IPS-15b (cell line): Measurements from ENCODE around the gene CCR9.

ENCODE experiments used
- H3K27me3 ChIP-seq: one replicate; pipeline ENCODE4 v1.6.1; 2013; ENCODE audit warnings: low read length; ENCODE audit not compliant: control insufficient read depth, insufficient read depth
- H3K36me3 ChIP-seq: one replicate; pipeline ENCODE4 v1.6.1; 2013; ENCODE audit warnings: low read length; ENCODE audit not compliant: control insufficient read depth, insufficient read depth
- H3K4me1 ChIP-seq: one replicate; pipeline ENCODE4 v1.6.1; 2013; ENCODE audit warnings: mild to moderate bottlenecking, low read length; ENCODE audit not compliant: control insufficient read depth, insufficient read depth
- H3K4me3 ChIP-seq: one replicate; pipeline ENCODE4 v1.5.1; 2013; ENCODE audit warnings: low read depth, low read length
- H3K9ac ChIP-seq: one replicate; pipeline ENCODE4 v1.6.1; 2013; ENCODE audit warnings: low read depth, mild to moderate bottlenecking, low read length
- H3K9me3 ChIP-seq: one replicate; pipeline ENCODE4 v1.6.1; 2013; ENCODE audit warnings: mild to moderate bottlenecking, low read length; ENCODE audit not compliant: control insufficient read depth, insufficient read depth

The CCR9 gene

GRCh38 chr3:45914362-45915058 lies 28.2 kb downstream of the CCR9 start:
- H3K9ac ChIP-seq, result no peak overlapping the region
- no peak overlapping the region for H3K4me3 ChIP-seq
- no peaks in the 10 kb centered on the region for H3K9me3 ChIP-seq
- peaks cover 6% of the 10 kb centered on the region for H3K27me3 ChIP-seq
- H3K36me3 ChIP-seq, result no peaks in the 10 kb centered on the region
- H3K4me1 ChIP-seq, result peaks cover 2% of the 10 kb centered on the region

GRCh38 chr3:45915059-45915439 lies 28.7 kb downstream of the CCR9 start:
- Histone ChIP-seq H3K27me3 (peaks cover 6% of the 10 kb centered on the region), H3K36me3 (no peaks in the 10 kb centered on the region), H3K4me3 (no peak overlapping the region), H3K9me3 (no peaks in the 10 kb centered on the region), H3K9ac (no peak overlapping the region), H3K4me1 (peaks cover 2% of the 10 kb centered on the region)

DNA sequence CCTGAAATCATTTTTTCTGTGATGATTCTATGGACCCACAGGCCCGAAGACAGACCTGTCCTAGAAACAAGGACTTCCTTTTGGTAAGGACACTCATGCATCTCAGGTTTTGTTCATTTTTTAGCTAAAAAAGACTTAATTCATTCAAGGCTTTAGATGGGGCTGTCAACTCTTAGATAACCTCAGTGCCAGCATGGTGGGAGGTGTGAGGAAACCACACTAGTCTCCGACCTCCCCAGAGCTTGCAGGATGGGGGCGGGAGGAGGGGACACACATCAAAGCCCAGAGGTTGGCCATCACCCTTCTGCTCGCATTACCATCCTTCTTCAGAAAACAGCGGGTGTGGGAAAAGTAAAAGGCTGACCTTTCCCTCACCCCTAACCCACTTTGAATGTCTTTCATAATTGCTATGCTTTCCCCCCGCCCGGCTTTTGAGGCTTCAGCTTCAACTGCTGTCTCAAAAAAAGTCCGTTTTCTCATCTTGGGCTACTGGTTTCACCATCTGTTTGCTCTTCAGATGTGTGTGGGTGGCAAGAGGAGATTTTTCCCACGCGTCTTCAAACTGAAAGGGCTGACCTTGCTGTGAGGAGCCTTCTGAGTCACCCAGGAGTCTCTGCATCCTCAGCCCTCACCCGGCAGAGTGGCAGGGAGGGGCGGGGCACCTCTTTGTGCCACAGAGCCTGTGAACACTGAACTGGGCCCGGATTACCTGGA lies 29.3 kb downstream of the CCR9 start:
- H3K9ac ChIP-seq, result no peak overlapping the region
- peaks cover 2% of the 10 kb centered on the region for H3K4me1 ChIP-seq
- no peaks in the 10 kb centered on the region for H3K9me3 ChIP-seq
- H3K36me3 ChIP-seq, result no peaks in the 10 kb centered on the region
- H3K4me3 ChIP-seq, result no peak overlapping the region
- peaks cover 6% of the 10 kb centered on the region for H3K27me3 ChIP-seq

DNA sequence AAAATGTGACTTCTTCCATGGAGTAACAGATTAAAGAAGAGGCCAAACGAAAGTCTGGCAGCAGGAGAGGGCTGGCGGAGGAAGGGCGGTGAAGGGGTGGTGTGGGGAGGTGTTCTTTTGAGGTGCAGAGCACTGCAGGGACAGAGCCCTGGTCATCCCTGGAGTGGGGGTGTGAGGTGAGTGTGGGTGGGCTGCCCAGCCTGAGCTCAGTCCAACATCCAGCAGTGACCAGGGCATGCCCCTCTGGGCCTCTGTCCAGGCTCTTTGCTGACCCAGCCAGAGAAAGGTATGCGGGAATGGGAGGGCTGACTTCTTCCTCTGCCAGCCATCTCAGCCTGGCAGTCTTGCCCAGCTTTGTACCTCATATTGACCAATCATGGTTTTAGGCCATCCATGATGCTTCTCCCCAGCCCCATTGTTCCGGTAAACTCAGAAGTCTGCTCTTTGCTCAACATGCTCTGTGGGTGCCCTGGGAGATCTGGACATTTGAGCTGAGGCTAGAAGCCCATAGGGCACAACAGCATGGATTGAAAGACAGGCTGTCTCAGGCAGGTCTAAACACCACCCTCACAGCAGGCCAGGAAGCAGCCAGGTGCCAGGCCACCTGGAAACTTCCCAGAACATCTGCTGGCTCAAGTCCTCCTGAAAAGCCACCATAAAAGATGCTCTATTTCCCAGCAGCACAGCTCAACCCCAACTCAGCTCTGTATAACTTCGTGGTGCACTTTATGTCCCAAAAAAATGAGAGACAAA lies 31.0 kb downstream of the CCR9 start:
- Histone ChIP-seq H3K36me3 (peaks cover 8% of the 10 kb centered on the region), H3K9ac (no peak overlapping the region), H3K4me3 (no peak overlapping the region), H3K9me3 (no peaks in the 10 kb centered on the region), H3K27me3 (peaks cover 6% of the 10 kb centered on the region), H3K4me1 (peaks cover 2% of the 10 kb centered on the region)

- peaks cover 18% of the 10 kb centered on the region for H3K36me3 ChIP-seq
- no peaks in the 10 kb centered on the region for H3K9me3 ChIP-seq
- no peaks in the 10 kb centered on the region for H3K4me1 ChIP-seq
- H3K27me3 ChIP-seq, result no peaks in the 10 kb centered on the region
- H3K4me3 ChIP-seq, result no peak overlapping the region
- H3K9ac ChIP-seq, result no peak overlapping the region
Measured at GRCh38 chr3:45921158-45922038, 35.1 kb downstream of the CCR9 start.

- no peaks in the 10 kb centered on the region for H3K9me3 ChIP-seq
- no peak overlapping the region for H3K9ac ChIP-seq
- no peaks in the 10 kb centered on the region for H3K27me3 ChIP-seq
- H3K4me3 ChIP-seq, result no peak overlapping the region
- no peaks in the 10 kb centered on the region for H3K4me1 ChIP-seq
- H3K36me3 ChIP-seq, result peaks cover 18% of the 10 kb centered on the region
Measured at GRCh38 chr3:45922039-45922326, 35.6 kb downstream of the CCR9 start.

DNA sequence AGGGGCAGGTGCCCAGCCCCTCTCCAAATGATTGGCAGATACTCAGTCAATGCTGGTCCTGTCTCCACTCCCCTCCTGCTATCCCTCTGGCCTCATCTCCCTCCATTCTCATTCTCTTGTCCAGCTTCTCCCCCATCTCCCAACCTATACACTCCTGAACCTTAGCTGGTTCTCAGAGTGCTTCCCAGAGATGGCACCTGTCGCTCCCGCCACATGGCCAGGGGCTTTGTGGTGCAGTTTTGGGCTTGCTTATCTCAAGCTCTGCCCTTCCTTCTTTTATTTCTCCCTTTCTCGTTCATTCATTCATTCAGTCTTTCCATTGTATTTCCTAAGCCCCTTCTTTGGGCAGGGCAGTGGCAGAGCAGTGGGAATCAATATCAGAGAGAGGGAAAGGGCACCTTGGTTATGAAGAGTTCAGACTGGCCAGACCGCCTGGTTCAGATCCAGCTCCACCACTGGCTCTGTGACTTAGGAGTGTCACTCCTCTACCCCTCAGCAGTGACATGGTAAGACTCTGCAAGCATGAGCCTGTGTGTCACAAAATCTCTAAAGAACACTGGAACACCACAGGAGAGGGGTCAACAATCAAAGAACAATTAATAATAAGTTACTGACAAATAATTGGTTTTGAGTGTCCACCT lies 36.7 kb downstream of the CCR9 start:
- Histone ChIP-seq H3K4me1 (no peaks in the 10 kb centered on the region), H3K4me3 (no peak overlapping the region), H3K36me3 (peaks cover 22% of the 10 kb centered on the region), H3K9me3 (no peaks in the 10 kb centered on the region), H3K9ac (no peak overlapping the region), H3K27me3 (no peaks in the 10 kb centered on the region)

- no peak overlapping the region for H3K4me3 ChIP-seq
- no peaks in the 10 kb centered on the region for H3K27me3 ChIP-seq
- H3K4me1 ChIP-seq, result no peaks in the 10 kb centered on the region
- no peak overlapping the region for H3K9ac ChIP-seq
- no peaks in the 10 kb centered on the region for H3K9me3 ChIP-seq
- H3K36me3 ChIP-seq, result peaks cover 27% of the 10 kb centered on the region
Measured at GRCh38 chr3:45923755-45924154, 37.4 kb downstream of the CCR9 start.

DNA sequence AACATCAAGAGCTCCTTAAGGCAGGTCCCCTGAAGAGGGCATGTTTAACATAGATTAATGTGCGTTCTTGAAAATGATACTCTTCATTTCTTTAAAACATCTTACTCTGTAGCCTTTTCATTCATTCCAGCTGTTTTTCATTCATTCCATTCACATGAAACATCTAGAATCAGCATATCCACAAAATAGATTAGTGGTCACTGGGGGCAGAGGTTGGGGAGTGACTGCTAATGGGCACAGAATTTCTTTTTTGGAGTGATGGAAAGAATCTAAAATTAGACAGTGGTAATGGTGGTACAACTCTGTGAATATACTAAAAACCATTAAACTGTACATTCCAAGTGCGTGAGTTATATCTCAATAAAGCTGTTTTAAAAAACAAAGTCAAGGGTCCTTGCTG lies 41.5 kb downstream of the CCR9 start:
- Histone ChIP-seq H3K4me3 (no peak overlapping the region), H3K9ac (no peak overlapping the region)

DNA sequence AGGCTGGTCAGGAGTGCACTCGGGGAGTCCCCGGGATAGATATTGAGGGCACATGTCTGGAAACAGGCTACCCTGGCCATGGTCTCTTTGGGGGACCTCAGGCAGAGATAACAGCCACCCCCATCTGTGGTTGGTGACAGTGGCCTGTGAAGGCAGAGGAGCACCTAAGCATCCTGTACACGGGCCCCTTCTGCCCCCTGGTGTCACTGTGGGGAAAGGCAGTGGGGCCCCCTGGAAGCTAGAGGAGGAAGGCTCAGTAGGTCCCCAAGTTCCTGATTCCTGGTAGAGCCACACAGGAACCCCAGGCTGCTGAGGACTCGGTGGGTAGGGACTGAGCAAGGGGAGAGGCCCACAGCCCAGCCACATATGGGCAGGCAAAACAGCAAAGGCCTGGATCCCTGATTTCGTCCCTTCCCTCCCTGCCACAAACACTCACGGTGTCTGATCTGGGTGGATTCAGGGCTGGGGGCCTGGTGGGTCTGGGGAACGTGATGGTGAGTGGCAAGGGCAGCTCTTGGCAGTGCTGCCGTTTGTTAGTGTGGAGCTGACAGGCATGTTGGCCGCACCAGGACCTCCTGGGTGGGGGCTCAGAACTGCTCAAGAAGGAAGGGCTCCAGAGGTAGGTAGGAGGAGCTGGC lies 42.8 kb downstream of the CCR9 start:
- Histone ChIP-seq H3K9me3 (no peaks in the 10 kb centered on the region), H3K4me3 (no peak overlapping the region), H3K36me3 (peaks cover 47% of the 10 kb centered on the region), H3K4me1 (no peaks in the 10 kb centered on the region), H3K27me3 (no peaks in the 10 kb centered on the region), H3K9ac (no peak overlapping the region)

More for the DNA sequence above, 41.5 kb downstream of the CCR9 start:
- no peaks in the 10 kb centered on the region for H3K9me3 ChIP-seq
- H3K4me1 ChIP-seq, result no peaks in the 10 kb centered on the region
- peaks cover 53% of the 10 kb centered on the region for H3K36me3 ChIP-seq
- H3K27me3 ChIP-seq, result no peaks in the 10 kb centered on the region

DNA sequence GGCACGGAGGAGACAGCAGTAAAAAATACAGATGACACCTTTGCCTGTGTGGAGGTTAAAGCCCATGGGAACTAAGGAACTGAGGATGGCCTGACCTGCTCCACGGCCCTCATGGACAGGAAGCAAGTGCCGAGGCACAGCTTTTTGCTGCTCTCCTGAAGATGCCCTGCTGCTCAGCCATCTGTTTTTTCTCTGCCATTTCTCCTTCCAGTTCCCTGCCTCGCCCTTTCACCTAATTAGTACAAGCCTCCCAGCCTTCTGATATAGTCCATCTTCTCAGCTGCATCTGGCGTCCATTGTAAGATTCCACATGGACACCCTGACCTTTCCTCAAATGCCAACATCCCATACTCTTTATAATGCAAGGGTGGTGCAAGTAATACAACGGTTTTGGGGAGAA lies 45.2 kb downstream of the CCR9 start:
- no peak overlapping the region for H3K4me3 ChIP-seq
- peaks cover 47% of the 10 kb centered on the region for H3K36me3 ChIP-seq
- H3K9ac ChIP-seq, result no peak overlapping the region
- no peaks in the 10 kb centered on the region for H3K9me3 ChIP-seq
- H3K27me3 ChIP-seq, result no peaks in the 10 kb centered on the region
- H3K4me1 ChIP-seq, result no peaks in the 10 kb centered on the region
